Measurements from ENCODE around the gene BRAT1. TPM values are rescaled to one million over a fixed set of nuclear protein-coding genes. Genes with fewer than 3 reads are reported as not detected.

Gene BRAT1
- total RNA-seq, 2 experiments from 2014 or later, result 44.7 to 52.0 TPM

DNA sequence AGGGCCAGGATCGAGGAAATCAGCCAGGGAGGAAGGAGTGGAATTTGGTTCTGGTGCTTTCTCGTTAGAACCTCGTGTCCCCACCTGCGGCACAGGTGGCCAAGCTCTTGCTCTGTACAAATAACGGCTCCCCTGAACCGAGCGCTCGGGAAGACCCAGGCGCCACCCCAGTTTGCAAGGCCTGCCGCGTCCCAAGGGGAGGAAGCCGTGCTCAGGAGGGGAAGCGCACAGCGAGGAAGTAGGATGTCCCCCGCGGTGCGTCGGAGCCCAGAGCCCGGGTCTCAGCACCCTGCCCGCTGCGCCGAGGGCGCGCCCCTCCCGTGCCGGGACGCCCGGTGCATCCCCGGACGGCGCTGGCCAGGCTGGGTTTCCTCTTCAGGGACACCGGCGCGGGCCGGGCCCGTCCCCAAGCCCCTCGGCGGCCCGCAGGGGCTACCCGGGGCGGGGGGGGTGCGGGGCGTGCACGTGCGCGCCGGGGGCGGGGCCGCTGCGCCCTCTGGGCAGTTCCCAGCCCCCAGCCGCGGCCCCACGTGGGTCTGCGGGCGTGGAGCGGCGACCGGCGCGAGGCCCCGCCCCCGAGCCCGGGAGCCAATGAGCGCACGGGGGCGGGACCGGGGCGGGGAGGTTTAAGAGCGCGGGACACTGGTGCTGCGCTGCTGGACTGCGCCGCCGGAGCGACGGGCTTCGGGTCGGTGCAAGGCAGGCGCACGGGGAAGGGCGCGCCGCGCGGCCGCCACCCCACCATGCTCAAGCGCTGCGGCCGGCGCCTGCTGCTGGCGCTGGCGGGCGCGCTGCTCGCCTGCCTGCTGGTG lies 36.0 kb downstream of the BRAT1 start, which contains the start of gene LFNG:
LFNG (plus strand) TSS at position 656 of the 812 bp plus-strand sequence; CDS start at position 744, 88 bp downstream.
- no TSS peak for BruUV-seq (replicated peaks)
- ChIA-PET POLR2A (no interaction called here), CTCF (ENCODE audit: unreplicated experiment) (no interaction called here)
- H3K9me2 ChIP-seq (ENCODE audit: insufficient read depth, low read length), result no peaks in the 10 kb centered on the region
- TF ChIP-seq, protein P1, sequence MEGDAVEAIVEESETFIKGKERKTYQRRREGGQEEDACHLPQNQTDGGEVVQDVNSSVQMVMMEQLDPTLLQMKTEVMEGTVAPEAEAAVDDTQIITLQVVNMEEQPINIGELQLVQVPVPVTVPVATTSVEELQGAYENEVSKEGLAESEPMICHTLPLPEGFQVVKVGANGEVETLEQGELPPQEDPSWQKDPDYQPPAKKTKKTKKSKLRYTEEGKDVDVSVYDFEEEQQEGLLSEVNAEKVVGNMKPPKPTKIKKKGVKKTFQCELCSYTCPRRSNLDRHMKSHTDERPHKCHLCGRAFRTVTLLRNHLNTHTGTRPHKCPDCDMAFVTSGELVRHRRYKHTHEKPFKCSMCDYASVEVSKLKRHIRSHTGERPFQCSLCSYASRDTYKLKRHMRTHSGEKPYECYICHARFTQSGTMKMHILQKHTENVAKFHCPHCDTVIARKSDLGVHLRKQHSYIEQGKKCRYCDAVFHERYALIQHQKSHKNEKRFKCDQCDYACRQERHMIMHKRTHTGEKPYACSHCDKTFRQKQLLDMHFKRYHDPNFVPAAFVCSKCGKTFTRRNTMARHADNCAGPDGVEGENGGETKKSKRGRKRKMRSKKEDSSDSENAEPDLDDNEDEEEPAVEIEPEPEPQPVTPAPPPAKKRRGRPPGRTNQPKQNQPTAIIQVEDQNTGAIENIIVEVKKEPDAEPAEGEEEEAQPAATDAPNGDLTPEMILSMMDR (conservative IDR thresholded peaks at IDR 0.05; ENCODE audit: low read length), result no peak
- TF ChIP-seq EZH2phosphoT487 (IDR thresholded peaks at IDR 0.05; ENCODE audit: borderline replicate concordance, low read depth, low read length), result no peak
- H3K79me2 ChIP-seq (ENCODE audit: insufficient read depth, low read depth, low read length), result no peaks in the 10 kb centered on the region
- no peaks in the 10 kb centered on the region for H4K20me1 ChIP-seq (ENCODE audit: insufficient read depth, low read length)
- peak within 1 kb of the TSS; percentile 64 for H3K4me3 ChIP-seq (ENCODE audit: low read depth, low read length, poor library complexity, severe bottlenecking)
- H2AFZ ChIP-seq (ENCODE audit: low read length), result 0 out of 2 replicates have a peak within 1 kb of the TSS, but pooled peaks have one; percentile 30
- peak within 1 kb of the TSS; percentile 71 for H3K4me2 ChIP-seq (ENCODE audit: low read length)
- intact Hi-C loops (cut with micrococcal nuclease; ENCODE audit: unreplicated experiment), result no loop called here
- no peaks in the 10 kb centered on the region for H3K9me3 ChIP-seq (ENCODE audit: low read length)
- DNase-seq (ENCODE audit: low spot score), result peak; percentile 88
- no peaks in the 10 kb centered on the region for H3K36me3 ChIP-seq (ENCODE audit: insufficient read depth, low read length)
- H3K4me1 ChIP-seq (ENCODE audit: insufficient read depth, low read length, poor library complexity, severe bottlenecking), result peaks cover 32% of the 10 kb centered on the region
- H3K27ac ChIP-seq (ENCODE audit: low read depth, low read length, poor library complexity, severe bottlenecking), result no peak within 1 kb of the TSS

DNA sequence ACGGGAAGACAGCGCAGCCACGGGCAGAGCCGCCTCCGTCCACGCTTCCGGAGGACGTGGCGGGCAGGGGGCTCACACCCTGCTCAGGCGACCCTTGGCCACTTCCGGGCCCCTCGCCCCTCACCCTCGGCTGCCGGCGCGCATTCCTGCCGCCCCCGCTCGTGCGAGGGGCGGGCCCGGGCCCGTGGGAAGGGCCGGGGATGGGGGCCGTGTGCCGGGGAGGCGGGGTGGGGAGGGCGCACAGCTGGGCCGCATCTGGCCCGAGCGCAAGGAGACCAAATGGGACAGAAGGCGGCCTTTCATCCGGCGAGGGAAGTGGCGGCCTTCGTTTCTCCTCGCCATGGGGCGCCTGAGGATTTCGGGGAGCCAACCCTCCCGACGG lies 36.6 kb downstream of the BRAT1 start:
- ChIA-PET CTCF (ENCODE audit: unreplicated experiment) (no interaction called here), POLR2A (no interaction called here)
- no peak for DNase-seq (ENCODE audit: low spot score)
- H2AFZ ChIP-seq (ENCODE audit: low read length), result 0 out of 2 replicates have a peak overlapping the region, but pooled peaks have one; percentile 30
- H3K36me3 ChIP-seq (ENCODE audit: insufficient read depth, low read length), result no peaks in the 10 kb centered on the region
- H3K79me2 ChIP-seq (ENCODE audit: insufficient read depth, low read depth, low read length), result no peaks in the 10 kb centered on the region
- peaks cover 32% of the 10 kb centered on the region for H3K4me1 ChIP-seq (ENCODE audit: insufficient read depth, low read length, poor library complexity, severe bottlenecking)
- H3K9me2 ChIP-seq (ENCODE audit: insufficient read depth, low read length), result no peaks in the 10 kb centered on the region
- H3K9me3 ChIP-seq (ENCODE audit: low read length), result no peaks in the 10 kb centered on the region
- BruUV-seq (replicated peaks), result no TSS peak
- peak overlapping the region; percentile 64 for H3K4me3 ChIP-seq (ENCODE audit: low read depth, low read length, poor library complexity, severe bottlenecking)
- no peak overlapping the region for H3K27ac ChIP-seq (ENCODE audit: low read depth, low read length, poor library complexity, severe bottlenecking)
- intact Hi-C loops (cut with micrococcal nuclease; ENCODE audit: unreplicated experiment), result no loop called here
- TF ChIP-seq, protein P1 (conservative IDR thresholded peaks at IDR 0.05; ENCODE audit: low read length), result no peak
- no peak for TF ChIP-seq EZH2phosphoT487 (IDR thresholded peaks at IDR 0.05; ENCODE audit: borderline replicate concordance, low read depth, low read length)
- peak overlapping the region; percentile 71 for H3K4me2 ChIP-seq (ENCODE audit: low read length)
- H4K20me1 ChIP-seq (ENCODE audit: insufficient read depth, low read length), result no peaks in the 10 kb centered on the region
